Activated CD4-positive, alpha-beta T cell treated with anti-CD3 and anti-CD28 coated beads, Interleukin-2, amount 50 U/mL, for 24 hours (primary cell): ENCODE results near the gene GGT6.

Experiments
- DNase-seq, 2 donors: peaks; one replicate each; pipeline ENCODE4 v3.0.0-alpha.2; 2020; ENCODE audit warnings: low read depth in 1 of 2, low spot score in 1 of 2

The GGT6 gene

DNA sequence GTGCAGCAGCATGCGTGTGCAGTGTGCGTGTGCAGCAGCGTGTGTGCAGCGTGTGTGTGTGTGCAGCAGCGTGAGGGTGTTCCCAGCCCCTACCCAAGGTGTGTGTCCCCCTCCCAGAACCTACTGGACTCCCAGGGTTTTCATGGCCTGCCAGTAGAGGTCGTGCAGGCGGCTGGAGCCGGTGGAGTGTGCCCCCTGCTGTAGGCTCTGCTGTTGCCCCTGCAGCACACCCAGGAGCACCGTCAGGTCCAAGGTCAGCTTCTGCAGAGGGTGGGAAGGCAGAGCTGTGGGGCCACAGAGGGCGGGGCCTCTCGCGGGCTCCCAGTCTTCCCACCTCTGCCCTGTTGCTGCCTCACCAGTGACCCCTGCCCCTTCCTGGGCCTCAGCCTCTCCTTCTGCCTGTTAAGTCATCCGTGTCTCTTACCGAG is 20.1 kb downstream of the GGT6 start:
- no peak for DNase-seq

GRCh38 chr17:4539576-4540223 is 20.7 kb downstream of the GGT6 start:
- no peak for DNase-seq

GRCh38 chr17:4539025-4539424 is 21.4 kb downstream of the GGT6 start:
- DNase-seq: no peak

- no peak for DNase-seq
These were observed 22.0 kb downstream of the GGT6 start for GRCh38 chr17:4538236-4539002.

DNA sequence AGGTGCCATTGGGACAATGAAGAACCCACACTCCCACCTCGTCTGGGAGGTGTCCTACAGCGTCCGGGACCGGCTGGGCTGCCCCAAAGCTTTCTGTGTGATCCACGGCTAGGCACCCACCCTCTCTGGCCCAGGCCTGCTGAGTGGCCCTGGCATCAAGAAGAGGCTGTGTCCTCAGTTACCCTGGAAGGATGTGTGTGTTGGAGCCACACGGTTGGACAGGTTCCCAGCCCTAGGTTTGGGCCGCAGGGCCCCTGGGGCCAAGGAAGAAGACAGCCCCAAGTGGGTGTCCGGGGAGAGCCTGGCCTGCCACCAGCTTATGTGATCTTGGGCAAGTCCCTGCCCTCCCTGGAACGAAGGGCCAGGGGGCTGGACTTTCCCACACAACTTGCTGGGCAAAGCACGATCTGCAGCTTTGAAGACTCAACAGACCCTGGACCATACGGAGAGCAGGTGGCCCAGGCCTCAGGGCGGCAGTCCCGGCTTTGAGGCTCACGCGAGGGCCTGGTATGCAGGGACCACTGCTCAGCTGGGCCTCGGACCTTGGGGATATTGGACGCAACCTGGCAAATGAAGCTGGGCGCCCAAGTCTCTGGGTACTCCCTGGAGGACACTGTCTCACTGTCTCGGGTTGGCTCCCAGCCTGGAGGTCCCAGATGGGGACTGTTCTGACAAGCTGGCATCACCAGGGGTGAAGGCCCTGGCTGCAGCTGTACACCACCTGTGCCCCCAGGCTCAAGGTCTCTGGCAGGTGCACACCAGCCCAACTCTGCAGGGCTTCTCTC is 22.7 kb downstream of the GGT6 start:
- no peak for DNase-seq

GRCh38 chr17:4536742-4537411 is 23.5 kb downstream of the GGT6 start:
- DNase-seq: no peak

DNA sequence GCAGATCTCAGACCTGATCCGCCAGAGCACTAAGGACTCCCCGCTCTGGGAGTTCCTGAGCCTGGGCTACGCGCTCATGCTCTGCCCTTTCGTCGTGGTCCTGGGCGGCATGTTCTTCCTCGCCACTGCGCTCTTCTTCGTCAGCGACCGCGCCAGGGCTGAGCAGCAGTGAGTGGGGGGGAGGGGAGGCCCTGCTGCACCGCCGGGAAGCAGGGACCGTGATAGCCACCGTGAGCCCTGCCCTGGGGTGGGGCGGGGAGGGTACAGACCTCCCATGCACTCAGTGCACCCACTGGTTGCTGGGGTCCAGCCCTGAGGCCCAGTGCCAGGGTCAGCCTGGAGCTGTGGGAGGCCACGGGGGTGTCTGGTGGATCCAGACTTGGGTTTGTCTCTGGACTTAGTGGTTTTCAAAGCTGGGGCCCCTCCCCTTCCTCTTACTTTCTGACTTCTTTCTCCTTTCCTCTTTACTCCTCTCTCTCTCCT is 24.1 kb downstream of the GGT6 start:
- DNase-seq: no peak

DNA sequence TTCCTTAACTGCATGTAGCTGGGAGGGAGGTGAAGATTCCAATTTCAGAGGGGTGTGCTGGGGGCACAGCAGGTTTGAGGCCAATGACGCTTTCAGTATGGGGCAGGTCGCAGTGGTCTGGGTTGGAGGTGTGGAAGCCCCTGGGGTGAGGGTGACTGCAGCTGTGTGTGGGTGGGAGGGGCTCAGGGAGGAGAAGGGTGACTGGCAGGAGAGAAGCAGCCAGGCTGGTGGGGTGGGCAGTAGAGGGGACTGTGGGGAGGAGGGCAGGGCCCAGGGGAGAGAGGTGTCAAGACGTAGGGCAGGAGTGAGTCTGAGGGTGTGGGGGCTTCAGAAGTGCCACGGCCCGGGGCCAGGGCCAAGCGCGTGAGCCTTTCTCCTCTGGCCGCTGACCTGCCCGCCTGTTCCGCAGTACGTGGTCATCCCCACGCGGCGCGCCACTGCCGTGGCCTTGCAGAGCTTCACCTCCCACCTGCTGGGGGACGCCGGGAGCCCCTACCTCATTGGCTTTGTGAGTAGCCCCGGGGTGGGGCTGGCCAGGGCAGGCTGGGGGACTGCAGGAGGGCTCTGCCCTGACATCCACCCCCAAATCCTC is 24.6 kb downstream of the GGT6 start:
- DNase-seq: no peak

DNA sequence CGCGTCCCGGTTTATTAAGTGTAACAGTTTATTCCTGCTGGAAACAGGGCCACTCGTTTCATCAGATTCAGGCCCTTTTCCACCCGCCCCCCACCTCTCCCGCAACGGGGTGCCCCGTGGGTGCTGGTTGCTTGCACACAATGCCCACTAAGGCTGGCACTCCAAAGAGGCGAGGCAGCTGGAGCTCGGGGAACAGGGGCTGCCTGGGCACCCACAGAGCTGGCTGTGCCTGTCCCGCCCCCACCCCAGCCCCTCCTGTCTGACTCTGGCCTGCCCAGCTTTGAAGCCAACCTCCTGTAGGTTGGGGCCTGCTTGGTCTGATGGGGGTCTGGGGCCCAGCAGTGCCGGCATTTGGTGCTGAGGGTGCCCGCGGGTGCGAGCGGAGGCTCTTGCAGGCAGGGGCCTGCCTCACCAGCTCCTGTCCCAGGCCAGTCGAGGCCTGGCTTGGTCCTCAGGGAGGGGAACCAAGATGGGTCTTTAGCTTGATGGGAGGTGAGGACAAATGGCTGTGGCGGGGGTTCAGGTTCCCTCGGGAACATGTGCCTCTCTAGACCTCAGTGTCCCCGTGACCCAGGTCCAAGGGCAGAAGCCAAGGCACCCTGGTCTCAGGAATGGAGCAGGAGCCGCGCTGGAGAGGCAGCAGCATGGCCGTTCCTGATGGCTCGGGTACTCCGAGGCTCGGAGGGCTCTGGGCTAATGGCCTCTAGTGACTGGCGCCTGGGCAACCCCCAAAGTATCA is 25.3 kb downstream of the GGT6 start:
- no peak for DNase-seq

DNA sequence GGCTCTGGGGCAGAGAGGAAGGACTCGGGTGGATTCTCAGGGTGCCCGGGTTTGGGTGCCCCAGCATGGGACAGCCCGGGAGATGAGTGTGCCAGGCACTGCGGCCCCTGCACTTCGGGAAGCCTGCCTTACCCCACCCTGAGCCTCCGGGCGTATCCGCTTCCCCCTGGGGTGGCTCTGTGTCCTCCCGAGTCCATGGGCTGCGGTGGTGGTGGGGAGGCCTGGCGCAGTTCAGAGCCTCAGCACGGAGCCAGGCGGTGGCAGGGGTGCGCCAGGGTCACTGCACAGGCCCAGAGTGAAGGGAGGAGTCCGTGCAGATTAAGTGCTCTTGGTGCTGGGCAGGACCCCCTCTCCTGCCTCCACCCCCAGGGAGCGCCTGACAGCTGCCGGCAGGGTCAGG is 25.9 kb downstream of the GGT6 start:
- no peak for DNase-seq

DNA sequence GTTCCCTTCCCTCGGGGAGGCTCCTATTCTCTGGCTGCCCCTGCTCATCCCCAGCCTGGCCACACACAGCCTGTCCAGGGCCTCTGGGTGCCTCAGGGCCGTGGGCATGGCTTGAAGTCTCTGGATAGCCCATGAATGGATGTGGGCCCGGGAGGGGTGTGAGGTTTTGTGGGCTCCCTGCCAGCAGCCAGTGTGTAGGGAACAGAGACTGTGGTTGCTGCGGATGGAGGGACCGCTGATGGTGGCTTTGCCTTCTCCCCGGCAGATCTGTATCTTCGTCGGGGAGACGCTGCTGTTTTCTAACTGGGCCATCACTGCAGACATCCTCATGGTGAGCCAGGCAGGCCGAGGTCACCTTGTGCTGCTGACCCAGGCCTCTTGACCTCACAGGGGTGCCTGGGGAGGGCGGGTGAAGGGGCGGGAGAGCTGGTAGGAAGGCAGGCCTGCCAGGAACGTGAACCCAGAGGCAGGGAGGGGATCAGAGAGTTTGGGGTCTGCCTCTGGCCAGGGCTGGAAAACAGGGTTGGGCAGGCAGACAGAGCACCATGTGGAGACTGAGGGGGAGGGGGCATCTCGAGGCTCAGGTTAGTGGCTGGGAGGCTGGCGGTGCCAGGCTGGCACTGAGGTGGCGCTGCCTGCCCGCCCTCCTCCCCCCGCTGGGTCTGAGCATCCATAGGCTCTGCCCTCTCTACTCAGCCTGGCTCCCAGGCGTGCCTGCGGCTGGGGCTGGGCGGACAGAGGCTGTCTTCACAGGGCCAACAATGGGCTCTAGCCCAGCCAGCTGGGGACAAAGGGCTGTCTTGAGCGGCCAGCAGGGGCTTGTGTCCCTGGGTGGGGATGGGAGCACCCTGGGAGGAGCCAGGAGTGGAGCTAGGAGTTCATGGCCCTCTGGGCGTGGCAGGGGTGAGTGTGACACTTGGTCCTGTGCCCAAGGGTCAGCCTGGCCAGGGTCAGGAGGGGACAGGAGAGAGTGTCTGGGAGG is 26.6 kb downstream of the GGT6 start:
- no peak for DNase-seq

GRCh38 chr17:4532860-4533522 is 27.4 kb downstream of the GGT6 start:
- no peak for DNase-seq

GRCh38 chr17:4531988-4532736 is 28.2 kb downstream of the GGT6 start:
- no peak for DNase-seq

- DNase-seq: no peak
These were observed 29.3 kb downstream of the GGT6 start for GRCh38 chr17:4530799-4531730.

- no peak for DNase-seq
These were observed 30.7 kb downstream of the GGT6 start for GRCh38 chr17:4529533-4530152.

DNA sequence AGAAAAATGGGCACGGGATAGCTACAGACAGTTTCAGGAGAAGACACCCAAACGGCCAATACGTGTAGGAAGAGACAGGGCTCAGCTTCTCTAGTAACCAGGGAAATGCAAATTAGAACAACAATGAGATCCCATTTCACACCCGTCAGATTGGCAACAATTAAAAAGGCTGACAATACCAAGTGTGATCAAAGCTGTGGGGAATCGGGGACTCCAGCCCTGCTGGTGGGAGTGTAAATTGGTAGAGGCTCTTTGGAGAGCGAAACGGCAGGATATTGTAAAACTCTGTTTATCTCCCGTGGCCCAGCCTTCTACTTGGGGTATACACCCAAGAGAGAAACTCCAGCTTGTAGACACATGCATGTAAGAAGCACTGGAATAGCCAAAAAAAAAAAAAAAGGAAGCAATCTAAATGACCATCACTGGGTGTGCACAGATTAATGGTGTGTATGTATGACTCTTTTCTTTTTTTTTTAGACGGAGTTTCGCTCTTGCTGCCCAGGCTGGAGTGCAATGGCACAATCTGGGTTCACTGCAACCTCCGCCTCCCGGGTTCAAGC is 32.7 kb downstream of the GGT6 start:
- no peak for DNase-seq
